ENCODE data around the gene UVSSA. TPM values are rescaled to one million over a fixed set of nuclear protein-coding genes. Genes with fewer than 3 reads are reported as not detected.

UVSSA gene, protein sequence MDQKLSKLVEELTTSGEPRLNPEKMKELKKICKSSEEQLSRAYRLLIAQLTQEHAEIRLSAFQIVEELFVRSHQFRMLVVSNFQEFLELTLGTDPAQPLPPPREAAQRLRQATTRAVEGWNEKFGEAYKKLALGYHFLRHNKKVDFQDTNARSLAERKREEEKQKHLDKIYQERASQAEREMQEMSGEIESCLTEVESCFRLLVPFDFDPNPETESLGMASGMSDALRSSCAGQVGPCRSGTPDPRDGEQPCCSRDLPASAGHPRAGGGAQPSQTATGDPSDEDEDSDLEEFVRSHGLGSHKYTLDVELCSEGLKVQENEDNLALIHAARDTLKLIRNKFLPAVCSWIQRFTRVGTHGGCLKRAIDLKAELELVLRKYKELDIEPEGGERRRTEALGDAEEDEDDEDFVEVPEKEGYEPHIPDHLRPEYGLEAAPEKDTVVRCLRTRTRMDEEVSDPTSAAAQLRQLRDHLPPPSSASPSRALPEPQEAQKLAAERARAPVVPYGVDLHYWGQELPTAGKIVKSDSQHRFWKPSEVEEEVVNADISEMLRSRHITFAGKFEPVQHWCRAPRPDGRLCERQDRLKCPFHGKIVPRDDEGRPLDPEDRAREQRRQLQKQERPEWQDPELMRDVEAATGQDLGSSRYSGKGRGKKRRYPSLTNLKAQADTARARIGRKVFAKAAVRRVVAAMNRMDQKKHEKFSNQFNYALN
- total RNA-seq (2014; rRNA removed; shearing (Covaris generic)): 1.7 and 2.5 TPM in 2 replicates

DNA sequence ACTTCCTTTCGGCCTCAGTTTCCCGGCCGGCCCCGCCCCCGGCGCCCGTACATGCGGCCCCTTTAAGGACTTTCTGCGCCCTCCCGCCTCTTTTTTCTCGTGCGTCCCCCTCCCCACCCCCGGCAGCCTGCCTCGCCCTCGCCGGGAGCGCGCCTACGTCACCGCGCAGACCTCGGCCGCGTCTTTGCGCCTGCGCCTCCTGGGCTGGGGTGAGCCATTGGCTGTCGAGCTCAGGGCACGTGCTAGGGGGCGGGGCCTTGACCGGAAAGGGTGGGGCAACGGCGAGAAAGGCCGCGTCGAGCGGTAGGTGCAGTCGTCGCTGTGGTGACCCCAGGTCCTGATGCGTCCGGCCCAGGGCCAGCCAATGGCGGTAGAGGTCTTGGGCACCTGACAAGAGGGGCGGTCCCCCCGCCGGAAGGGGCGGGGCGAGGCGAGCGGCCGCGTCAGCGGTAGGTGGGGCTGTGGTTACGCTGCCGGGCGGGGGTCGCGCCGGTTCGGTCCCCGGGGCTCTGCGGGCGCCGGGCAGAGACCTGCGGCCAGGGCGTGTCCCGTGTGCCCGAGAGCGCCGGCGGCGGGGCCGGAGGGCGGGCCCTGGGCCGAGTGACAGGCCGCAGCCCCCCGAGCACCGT is at the start of gene UVSSA:
Gene UVSSA, plus strand, starts transcription at position 428 of the 629 bp plus-strand sequence. CDS start 884 bp downstream, outside the sequence.
- DNase-seq (ENCODE audit: low spot score): peak; percentile 100

DNA sequence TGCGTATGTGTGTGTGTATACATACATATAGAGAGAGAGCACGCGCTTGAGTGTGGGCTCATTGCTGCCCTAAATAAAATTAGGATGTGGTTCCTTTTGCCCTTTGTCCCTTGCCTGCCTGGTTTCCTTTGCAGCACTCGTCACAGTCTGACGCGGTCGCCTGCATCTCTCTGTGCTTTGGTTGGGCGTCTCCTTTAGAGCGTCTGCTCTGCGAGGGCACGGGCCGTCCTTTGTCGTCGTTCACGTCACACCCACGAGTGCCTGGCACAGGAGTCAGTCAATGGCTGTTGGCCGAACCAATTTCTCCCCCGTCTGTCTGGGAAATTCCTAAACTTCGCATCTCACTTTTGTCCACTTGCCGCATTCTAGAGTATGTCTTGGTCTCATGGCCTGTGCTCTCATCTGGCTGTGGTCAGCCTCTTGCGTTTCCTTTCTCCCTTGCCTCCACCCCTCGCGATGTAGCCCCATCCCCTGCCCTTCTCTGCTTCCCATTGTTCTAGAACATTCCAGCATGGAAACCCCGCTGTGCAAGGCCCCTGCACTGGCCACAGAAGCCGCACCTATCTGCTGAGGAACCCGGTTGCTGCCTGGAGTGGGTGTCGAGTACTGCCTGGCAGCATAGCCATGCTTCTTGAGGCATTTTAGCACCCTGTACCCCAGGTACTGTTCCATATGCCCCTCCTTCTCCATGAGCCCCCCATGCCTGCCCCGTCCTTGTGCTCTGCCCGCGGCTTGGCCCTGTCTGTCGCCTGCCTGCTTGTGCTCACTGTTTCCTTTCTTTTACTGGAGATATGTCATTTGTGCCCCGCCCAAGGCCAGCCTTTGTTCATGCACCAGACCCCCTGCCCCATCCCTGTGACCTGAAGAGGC is 49.3 kb upstream of the UVSSA start:
- DNase-seq (ENCODE audit: low spot score): no peak

DNA sequence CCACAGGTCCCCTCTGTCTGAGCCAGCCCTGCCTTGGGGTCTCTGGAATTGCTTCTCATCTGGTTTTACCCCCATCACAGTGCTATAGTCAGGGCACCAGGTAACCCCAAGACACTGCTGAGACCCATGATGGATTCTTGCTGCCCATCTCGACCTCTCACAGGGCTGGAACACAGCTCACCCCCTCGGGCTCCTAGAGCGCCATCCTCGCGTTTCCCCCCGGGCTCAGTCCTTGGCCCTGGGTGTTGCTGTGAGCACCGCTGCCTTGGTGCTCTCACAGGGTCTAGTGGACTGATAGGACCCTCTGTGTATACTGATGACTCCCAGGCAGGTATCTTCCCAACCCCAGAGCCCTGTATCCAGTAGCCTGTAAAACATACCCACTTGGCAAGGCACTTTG is 48.5 kb upstream of the UVSSA start:
- DNase-seq (ENCODE audit: low spot score): no peak

DNA sequence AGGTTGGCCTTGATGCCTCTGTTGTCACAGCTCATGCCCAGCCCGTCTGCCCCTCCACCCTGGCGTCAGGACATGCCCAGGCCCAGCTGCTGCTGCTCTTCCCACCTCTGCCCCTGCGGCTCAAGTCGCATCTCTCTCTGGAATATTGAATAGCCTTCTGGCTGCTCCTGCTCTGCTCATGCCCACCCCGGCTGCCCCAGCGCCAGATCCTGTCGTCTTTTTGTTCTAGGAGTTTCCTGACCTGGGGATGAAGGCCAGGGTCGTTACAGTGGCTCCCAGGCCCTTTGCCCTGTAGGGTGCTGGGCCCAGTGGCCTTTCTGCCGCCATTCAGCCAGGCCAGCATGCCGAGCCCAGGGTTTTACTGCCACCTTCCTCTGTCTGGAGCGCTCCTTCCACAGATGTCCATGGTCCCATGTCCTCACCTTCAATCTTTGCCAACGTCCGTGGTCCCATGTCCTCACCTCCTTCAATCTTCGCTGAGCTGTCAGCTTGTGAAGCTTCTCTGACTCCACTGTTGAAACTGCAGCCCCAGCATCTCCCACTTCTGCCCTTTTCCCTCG is 47.6 kb upstream of the UVSSA start:
- DNase-seq (ENCODE audit: low spot score): no peak

DNA sequence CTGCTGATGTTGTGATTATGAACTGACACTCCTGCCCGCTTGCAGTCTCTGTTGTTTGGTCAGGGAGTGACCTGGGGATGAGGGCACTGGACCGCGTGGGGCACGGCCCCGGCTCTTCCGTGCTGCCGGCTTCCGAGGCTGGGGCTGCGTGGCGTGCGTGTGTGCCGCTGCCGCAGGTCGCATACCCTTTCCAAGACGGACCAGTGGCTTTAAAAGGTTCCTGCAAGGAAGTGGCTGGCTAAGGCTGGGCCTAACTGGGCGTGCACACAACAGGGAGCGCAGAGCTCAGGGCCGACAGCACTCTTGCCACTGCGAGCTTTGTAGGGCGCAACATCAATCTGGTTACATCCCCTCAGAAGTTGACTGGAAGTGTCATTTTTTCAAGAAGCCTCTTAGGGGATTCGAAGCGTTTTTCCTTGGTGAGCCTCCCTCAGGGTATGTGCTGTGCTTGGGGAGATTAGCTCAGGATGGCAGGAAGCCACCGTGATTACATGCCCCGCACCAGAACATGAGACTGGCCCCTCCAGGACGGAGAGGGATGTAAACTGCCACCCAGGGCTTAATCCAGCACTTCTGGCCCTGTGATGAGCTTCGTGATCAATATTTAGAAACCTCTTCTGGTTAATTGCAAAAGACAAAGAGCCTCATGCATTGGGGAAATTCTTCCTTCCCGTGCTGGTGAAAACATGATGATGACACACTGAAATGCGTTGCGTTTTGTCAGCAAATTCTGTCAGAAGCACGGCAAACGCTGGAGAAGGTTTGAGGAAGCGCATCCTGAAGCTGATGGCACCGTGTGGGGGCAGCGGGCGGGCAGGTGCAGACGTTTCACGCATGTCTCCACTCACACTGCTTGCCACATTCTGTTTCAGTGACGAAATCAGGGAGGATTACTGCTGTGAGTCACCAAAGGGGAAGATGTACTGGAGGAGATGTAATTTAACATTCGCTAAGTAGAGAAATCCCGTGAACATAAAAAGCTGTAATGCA is 46.2 kb upstream of the UVSSA start:
- no peak for DNase-seq (ENCODE audit: low spot score)

DNA sequence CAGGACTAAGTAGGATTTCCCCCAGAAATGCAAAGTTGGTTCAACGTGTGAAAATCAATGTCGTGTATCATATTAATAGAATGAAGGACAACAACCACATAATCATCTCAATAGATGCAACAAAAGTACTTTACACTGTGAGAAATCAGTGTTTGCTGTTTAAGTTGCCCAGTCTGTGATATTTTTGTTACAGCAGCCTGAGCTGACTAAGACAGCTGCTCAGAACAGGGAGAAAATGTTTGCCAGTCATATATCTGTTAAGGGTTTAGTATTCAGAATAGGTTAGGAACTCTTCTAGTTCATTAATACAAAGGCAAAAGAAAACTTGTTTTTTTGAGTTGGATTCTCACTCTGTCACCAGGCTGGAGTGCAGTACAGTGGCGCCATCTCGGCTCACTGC is 44.8 kb upstream of the UVSSA start:
- DNase-seq (ENCODE audit: low spot score): no peak

DNA sequence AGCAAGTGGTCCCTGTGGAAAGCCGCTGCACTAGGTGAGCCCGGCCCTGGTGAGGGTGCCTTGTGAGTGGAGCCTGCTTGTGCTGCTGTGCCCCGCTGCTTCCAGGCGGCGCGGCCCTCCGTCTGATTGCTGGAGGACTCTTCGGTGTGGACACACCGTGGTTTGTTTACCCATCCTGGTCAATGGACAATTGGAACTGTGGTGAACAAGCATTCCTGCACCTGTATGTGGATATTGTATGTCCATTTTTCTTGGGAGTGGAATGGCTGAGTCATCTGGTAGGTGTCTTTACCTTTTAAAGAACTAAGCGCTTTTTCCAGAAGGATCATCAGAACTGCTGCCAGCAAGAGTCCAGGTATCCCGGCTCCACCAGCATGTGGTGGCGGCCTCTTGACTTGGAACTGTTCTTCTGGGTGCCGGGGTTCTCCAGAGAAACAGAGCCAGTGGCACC is 41.7 kb upstream of the UVSSA start:
- DNase-seq (ENCODE audit: low spot score): no peak

DNA sequence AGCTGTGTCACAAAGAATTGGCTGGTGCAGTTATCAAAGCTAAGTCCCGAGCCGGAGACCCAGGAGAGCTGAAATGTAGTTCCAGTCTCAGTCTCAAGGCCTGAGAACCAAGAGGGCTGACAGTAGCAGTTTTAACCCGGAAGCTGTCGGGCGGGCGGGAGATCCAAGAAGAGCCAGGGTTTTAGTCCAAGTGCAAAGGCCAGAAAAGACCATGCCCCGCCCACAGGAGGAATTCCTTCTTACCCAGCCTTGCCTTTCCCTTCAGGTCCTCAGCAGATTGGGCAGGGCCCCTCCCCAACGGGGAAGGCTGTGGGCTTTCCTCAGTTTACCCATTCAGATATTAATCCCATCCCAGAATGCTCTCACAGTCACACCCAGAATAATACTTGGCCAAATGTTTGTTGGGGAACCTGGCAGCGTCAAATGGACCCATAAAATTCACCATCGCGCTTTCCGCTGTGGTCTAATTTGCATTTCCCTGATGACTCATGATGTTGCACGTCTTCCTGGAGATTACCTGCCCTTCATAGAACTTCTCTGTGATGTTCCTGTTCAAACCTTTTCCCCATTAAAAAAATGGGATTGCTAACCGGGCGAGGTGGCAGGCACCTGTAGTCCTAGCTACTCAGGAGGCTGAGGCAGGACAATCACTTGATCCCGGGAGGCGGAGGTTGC is 41.1 kb upstream of the UVSSA start:
- no peak for DNase-seq (ENCODE audit: low spot score)

DNA sequence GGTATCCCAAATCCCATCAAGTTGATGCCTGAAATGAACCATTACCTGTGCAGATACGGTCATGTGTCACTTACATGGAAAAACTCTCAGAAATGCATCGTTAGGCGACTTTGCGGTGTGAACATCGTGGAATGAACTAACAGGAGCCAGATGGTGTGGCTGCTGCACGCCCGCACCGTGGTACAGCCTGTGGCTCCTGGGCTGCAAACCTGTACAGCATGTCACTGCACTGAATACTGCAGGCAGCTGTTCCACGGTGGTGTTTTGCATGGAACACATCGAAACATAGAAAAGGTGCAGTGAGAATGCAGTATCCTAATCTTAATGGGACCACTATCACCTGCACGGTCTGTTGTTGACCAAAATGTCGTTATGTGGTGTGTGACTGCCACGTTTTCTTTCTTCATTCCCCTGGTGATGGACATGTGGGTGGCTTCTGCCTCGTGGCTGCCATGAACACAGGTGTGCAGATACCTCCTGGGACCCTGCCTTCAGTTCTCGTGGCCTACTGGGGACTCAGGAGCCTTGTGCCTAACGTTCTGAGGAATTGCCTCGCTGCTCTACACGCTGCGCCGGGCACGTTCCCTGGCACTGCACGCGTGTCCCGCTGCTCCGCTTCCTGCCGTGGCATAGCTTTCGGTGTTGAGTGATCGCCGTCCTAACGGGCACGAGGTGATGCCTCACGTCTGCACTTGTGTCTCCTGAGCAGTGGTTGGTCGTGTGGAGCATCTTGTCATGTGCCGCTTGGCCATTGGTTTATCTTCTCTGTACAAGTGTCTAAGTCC is 38.9 kb upstream of the UVSSA start:
- no peak for DNase-seq (ENCODE audit: low spot score)

DNA sequence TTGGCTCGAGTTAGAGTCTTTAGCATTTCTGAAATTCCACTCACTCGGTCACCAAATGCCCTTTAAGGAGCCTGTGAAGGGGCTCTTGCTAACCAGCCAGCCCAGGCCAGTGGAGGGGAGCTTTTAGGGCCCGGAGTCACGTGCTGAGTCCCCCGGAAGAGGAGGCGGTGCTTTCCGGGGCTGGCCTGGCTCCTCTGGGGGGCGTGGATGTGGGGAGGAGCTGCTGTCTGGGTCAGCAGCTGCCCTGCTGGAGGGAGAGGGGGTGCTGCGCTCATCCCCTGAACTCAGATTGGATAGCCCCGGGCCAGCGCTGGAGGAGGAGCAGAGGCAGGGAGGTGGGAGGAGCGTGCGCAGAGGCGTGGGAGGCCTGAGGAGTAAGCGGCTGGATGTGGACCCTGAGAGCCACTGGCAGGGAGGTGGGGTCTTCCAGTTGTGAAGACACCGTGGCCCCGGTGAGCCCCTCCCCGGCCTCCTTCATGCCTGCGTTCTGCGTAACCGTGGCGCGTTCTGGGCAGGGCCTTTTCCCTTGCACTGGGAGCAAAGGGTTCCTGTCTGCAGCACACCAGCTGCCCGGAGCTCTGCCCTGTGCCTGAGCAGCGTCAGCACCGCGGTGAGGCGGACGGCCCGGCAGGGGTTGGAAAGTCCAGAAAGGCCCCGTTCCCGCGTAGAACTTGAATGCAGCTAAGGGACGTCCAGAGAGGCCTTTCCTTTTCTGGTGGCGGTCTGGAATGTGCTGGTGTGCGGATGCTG is 37.6 kb upstream of the UVSSA start:
- DNase-seq (ENCODE audit: low spot score): no peak

DNA sequence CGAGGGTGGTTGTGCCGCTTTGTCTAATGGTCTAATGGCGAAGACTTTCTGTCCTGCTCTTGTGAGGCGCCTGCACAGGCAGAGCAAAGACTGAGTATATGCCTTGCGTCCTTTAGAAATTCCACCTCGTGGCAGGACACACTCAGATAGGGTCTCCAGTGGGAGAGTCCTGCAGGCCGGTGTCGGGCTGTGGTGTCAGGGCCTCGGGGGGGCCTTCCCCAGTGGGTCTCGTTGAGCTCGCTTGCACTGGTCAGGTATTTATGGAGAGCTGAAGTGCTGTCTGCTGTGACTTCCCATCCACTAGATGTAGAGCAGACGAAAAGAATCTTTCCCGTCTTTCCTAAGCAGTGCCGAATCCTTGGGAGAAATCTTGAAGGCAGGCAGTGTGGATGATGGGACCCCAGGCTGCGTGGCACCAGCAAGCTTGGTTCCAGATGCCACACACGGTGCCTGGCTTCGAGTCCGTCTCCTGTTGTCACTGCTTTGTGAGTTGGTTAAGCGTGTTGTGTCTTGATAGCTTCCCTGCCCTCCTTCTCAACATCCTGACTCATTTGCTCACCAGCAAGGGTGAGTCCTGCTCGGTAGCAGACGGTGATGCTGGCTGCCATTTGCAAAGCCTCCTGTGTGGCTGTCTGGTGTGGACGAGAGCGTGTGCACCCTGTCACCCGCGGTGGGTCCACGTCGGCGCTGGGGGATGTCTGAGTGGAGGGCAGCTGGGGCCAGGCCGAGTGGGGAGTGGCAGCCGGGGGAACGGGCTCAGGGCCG is 36.8 kb upstream of the UVSSA start:
- no peak for DNase-seq (ENCODE audit: low spot score)

DNA sequence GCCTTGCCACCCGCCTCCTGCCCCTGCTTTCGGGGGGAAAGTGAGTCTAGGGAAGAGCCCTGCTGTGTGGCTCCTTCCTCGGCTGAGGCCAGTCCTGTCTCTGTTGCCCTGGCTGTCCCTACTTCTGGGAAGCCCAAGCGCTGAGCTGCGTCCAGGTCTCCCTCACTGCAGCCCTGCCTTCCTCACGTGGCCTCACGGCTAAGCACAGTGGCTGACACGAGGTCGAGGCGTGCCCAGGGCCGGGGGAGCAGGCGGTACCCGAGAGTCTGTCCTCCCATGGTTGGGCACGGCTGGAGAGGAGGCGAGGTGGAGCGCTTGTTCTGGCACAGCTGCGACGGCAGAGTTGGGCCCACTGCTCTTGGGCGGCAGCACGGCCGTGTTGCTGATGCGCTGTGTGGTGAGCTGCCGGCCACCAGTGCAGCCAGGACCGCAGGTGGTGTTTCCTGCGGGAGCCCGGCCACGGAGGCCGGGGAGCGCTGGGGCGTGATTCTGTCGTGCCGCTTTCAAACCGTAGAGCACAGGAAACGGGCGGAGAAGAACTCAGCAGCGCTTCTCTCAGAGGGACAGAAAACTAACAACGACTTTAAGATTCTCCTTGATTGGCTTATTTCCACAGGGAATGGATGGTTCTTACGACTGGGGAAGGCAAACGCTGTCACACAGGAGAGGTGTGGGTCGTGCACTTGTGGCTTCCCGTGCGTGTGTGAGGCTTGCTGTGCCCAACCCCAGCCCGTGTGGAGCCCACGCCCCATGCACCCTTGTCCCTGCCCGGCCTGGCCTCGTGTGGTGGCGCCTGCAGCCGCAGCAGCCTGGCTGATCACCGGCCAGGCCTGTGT is 36.0 kb upstream of the UVSSA start:
- DNase-seq (ENCODE audit: low spot score): no peak

DNA sequence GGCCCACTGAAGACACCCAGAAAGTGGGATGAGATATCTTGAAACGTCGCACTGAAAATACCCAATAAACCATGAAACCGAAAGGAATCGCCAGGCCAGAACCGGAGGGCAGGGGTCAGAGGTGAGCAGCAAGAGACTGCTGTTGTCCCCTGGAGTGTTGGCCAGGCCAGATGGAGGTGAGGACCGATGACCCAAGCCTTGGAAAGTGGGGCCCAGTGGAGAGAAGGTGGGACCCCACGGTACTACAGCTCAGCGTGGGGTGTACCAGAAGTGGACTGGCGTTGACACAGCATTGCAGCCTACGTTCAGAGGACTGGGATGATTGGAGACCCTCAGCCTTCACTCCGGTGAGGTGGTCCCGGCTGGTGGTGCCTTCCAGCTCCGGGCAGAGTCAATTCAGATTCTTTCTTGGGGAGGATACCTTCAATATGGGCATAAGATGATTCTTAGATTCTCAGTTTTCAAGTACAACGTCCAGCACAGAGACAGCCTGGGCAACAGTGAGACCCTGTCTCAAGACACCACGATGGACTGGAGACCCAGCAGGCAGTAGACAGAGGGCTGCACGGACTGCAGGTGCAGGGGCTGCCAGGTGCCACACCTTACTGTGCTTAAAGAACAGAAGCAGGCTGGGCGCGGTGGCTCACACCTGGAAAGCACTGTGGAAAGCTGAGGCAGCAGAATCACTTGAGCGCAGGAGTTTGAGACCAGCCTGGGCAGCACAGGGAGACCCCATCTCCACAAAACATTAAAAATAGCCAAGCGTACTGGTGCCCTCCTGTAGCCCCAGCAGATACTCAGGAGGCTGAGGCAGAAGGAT is 34.0 kb upstream of the UVSSA start:
- no peak for DNase-seq (ENCODE audit: low spot score)

DNA sequence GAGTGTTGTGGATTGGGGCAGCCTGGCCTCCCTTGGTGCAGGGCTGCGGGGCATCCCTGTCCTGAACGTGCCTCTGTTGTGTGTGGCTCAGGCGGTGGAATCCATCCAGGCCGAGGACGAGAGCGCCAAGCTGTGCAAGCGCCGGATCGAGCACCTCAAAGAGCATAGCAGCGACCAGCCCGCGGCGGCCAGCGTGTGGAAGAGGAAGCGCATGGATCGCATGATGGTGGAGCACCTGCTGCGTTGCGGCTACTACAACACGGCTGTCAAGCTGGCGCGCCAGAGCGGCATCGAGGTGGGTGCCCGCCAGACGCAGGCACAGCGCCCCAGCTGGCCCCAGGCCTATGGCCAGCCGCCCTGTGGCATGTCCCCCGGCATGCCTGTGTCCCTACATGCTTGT is 31.7 kb upstream of the UVSSA start:
- no peak for DNase-seq (ENCODE audit: low spot score)

DNA sequence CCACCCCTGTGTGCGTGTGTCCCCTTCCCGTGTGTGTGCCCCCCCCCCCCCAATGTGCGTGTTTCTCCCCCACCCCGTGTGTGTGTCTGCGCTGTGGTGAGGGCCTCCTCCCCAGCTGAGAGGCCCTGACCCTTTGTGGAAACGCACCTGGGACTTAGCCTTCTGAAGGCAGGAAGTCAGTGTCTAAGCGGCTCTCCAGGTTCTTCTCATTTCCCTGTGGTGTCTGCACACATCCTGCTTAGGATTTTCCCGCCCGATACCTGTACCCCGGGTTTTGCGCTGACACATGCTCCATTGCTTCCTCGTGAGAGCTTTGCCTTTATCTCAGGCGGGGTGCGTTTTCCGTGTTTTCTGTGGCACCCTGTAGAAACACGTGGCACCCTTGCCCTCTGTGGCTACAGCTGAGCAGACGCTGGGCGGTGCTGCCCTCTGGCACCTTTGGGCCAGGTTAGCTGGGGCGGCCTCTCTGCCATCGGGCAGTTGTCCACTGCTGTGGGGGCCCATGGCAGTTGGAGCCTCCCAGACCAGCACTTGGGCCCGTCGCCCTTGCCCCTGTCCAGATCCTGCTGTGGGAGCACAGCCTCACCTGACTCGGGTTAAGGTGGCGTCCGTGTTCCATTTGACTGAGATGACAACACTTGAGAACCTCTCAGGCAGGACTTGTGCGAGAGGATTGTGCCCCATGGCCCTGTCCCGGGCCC is 31.0 kb upstream of the UVSSA start:
- no peak for DNase-seq (ENCODE audit: low spot score)
